ENCODE data around the gene CES3.

The CES3 gene

GRCh38 chr16:67014634-67015312, 53.7 kb downstream of the CES3 start:
- Histone ChIP-seq H3K9me3 (no peaks in the 10 kb centered on the region), H4K20me1 (no peaks in the 10 kb centered on the region), H3K4me1 (peaks cover 55% of the 10 kb centered on the region), H3K9ac (peak overlapping the region; percentile 77), H3K27me3 (no peaks in the 10 kb centered on the region), H3K27ac (peak overlapping the region; percentile 79), H3K36me3 (no peaks in the 10 kb centered on the region), H3K4me3 (peak overlapping the region; percentile 67), H3K4me2 (peak overlapping the region; percentile 91)
- no peak for TF ChIP-seq Cebpa-rat (IDR thresholded peaks at IDR 0.05)

- no peak for TF ChIP-seq Cebpa-rat (IDR thresholded peaks at IDR 0.05)
- peaks cover 50% of the 10 kb centered on the region for H3K4me1 ChIP-seq
- peak overlapping the region; percentile 91 for H3K4me2 ChIP-seq
Observed at GRCh38 chr16:67015313-67015731, 54.3 kb downstream of the CES3 start.

GRCh38 chr16:67016143-67016542, 55.1 kb downstream of the CES3 start:
- H3K9ac ChIP-seq: no peak overlapping the region

More at GRCh38 chr16:67015313-67015731, 54.3 kb downstream of the CES3 start:
- no peak overlapping the region for H3K9ac ChIP-seq
- no peaks in the 10 kb centered on the region for H4K20me1 ChIP-seq
- H3K4me3 ChIP-seq: no peak overlapping the region
- no peak overlapping the region for H3K27ac ChIP-seq
- H3K9me3 ChIP-seq: no peaks in the 10 kb centered on the region
- H3K27me3 ChIP-seq: no peaks in the 10 kb centered on the region
- no peaks in the 10 kb centered on the region for H3K36me3 ChIP-seq

GRCh38 chr16:67016681-67017420, 55.8 kb downstream of the CES3 start:
- no peak overlapping the region for H3K9ac ChIP-seq
- H3K9me3 ChIP-seq: no peaks in the 10 kb centered on the region
- no peaks in the 10 kb centered on the region for H3K36me3 ChIP-seq
- H3K4me3 ChIP-seq: no peak overlapping the region
- H3K27me3 ChIP-seq: no peaks in the 10 kb centered on the region
- no peaks in the 10 kb centered on the region for H4K20me1 ChIP-seq
- H3K4me1 ChIP-seq: peaks cover 51% of the 10 kb centered on the region
- peak overlapping the region; percentile 30; the same call in 1 of the 2 replicates for H3K27ac ChIP-seq
- no peak for TF ChIP-seq Cebpa-rat (IDR thresholded peaks at IDR 0.05)
- no peak overlapping the region for H3K4me2 ChIP-seq

More at GRCh38 chr16:67016143-67016542, 55.1 kb downstream of the CES3 start:
- no peaks in the 10 kb centered on the region for H3K27me3 ChIP-seq
- no peaks in the 10 kb centered on the region for H4K20me1 ChIP-seq
- peaks cover 49% of the 10 kb centered on the region for H3K4me1 ChIP-seq
- no peak overlapping the region for H3K4me2 ChIP-seq
- no peaks in the 10 kb centered on the region for H3K9me3 ChIP-seq
- H3K27ac ChIP-seq: 0 out of 2 replicates have a peak overlapping the region, but pooled peaks have one; percentile 30
- no peak overlapping the region for H3K4me3 ChIP-seq
- TF ChIP-seq Cebpa-rat (IDR thresholded peaks at IDR 0.05): no peak
- H3K36me3 ChIP-seq: no peaks in the 10 kb centered on the region

- Histone ChIP-seq H3K36me3 (no peaks in the 10 kb centered on the region), H3K4me1 (peaks cover 51% of the 10 kb centered on the region), H3K9me3 (no peaks in the 10 kb centered on the region), H3K4me3 (no peak overlapping the region), H3K27me3 (no peaks in the 10 kb centered on the region), H4K20me1 (no peaks in the 10 kb centered on the region), H3K4me2 (no peak overlapping the region), H3K9ac (no peak overlapping the region), H3K27ac (peak overlapping the region; percentile 30; the same call in 1 of the 2 replicates)
- TF ChIP-seq Cebpa-rat (IDR thresholded peaks at IDR 0.05): no peak
Observed at GRCh38 chr16:67017421-67017750, 56.3 kb downstream of the CES3 start.

GRCh38 chr16:67017810-67018488, 56.9 kb downstream of the CES3 start:
- Histone ChIP-seq H3K27ac (no peak overlapping the region), H3K9ac (no peak overlapping the region), H3K4me3 (no peak overlapping the region), H3K9me3 (no peaks in the 10 kb centered on the region), H4K20me1 (no peaks in the 10 kb centered on the region), H3K36me3 (no peaks in the 10 kb centered on the region), H3K4me2 (no peak overlapping the region), H3K4me1 (peaks cover 48% of the 10 kb centered on the region), H3K27me3 (no peaks in the 10 kb centered on the region)
- TF ChIP-seq Cebpa-rat (IDR thresholded peaks at IDR 0.05): no peak

GRCh38 chr16:67019171-67019570, 58.1 kb downstream of the CES3 start:
- Histone ChIP-seq H3K4me3 (no peak overlapping the region), H3K36me3 (no peaks in the 10 kb centered on the region), H3K4me2 (no peak overlapping the region), H4K20me1 (no peaks in the 10 kb centered on the region), H3K9me3 (no peaks in the 10 kb centered on the region), H3K27me3 (no peaks in the 10 kb centered on the region), H3K4me1 (peaks cover 42% of the 10 kb centered on the region), H3K27ac (no peak overlapping the region), H3K9ac (no peak overlapping the region)
- TF ChIP-seq Cebpa-rat (IDR thresholded peaks at IDR 0.05): no peak

- Histone ChIP-seq H4K20me1 (no peaks in the 10 kb centered on the region), H3K4me3 (no peak overlapping the region), H3K4me1 (peaks cover 49% of the 10 kb centered on the region), H3K27ac (no peak overlapping the region), H3K9ac (no peak overlapping the region), H3K4me2 (peak overlapping the region; percentile 58), H3K9me3 (no peaks in the 10 kb centered on the region), H3K27me3 (no peaks in the 10 kb centered on the region), H3K36me3 (no peaks in the 10 kb centered on the region)
- no peak for TF ChIP-seq Cebpa-rat (IDR thresholded peaks at IDR 0.05)
Observed at GRCh38 chr16:67021321-67021720, 60.3 kb downstream of the CES3 start.

- Histone ChIP-seq H3K4me1 (peaks cover 49% of the 10 kb centered on the region), H4K20me1 (no peaks in the 10 kb centered on the region), H3K9me3 (no peaks in the 10 kb centered on the region), H3K4me2 (no peak overlapping the region), H3K36me3 (no peaks in the 10 kb centered on the region), H3K4me3 (no peak overlapping the region), H3K9ac (no peak overlapping the region), H3K27me3 (no peaks in the 10 kb centered on the region), H3K27ac (no peak overlapping the region)
- no peak for TF ChIP-seq Cebpa-rat (IDR thresholded peaks at IDR 0.05)
Observed at GRCh38 chr16:67022531-67023214, 61.6 kb downstream of the CES3 start.
